Activated T-helper 9 cell treated with anti-CD3 and anti-CD28 coated beads, Interleukin-2, amount 50 U/mL, for 16 hours (primary cell): Measurements from ENCODE around the gene CAMK2G.
"Not testable (repeated sequence)": the region's sequence is repeated elsewhere in the genome, so short reads cannot be mapped to it uniquely, and the experiment has no call there.

ENCODE experiments used
- DNase-seq: peaks from one replicate; pipeline ENCODE4 v3.0.0-alpha.2; 2020; ENCODE audit warnings: low read depth

The CAMK2G gene

GRCh38 chr10:73839276-73839966 is 34.9 kb downstream of the CAMK2G start:
- DNase-seq = no peak

- DNase-seq = no peak
These were observed 35.5 kb downstream of the CAMK2G start for GRCh38 chr10:73838827-73839226.

- DNase-seq = no peak
These were observed 36.3 kb downstream of the CAMK2G start for GRCh38 chr10:73838008-73838567.

GRCh38 chr10:73837072-73837471 is 37.3 kb downstream of the CAMK2G start:
- no peak for DNase-seq

- DNase-seq = no peak
These were observed 37.9 kb downstream of the CAMK2G start for GRCh38 chr10:73836427-73836980.

- not testable (repeated sequence) for DNase-seq
These were observed 45.3 kb downstream of the CAMK2G start for GRCh38 chr10:73829090-73829489.

- DNase-seq = no peak
These were observed 46.2 kb downstream of the CAMK2G start for GRCh38 chr10:73828161-73828560.

GRCh38 chr10:73827346-73828089 is 46.8 kb downstream of the CAMK2G start:
- no peak for DNase-seq

- no peak for DNase-seq
These were observed 50.1 kb downstream of the CAMK2G start for GRCh38 chr10:73824146-73824725.

GRCh38 chr10:73823391-73823790 is 51.0 kb downstream of the CAMK2G start:
- DNase-seq = no peak

- DNase-seq = no peak
These were observed 54.8 kb downstream of the CAMK2G start for GRCh38 chr10:73819513-73820093.

GRCh38 chr10:73819081-73819480 is 55.3 kb downstream of the CAMK2G start:
- no peak for DNase-seq

GRCh38 chr10:73818402-73818801 is 56.0 kb downstream of the CAMK2G start:
- no peak for DNase-seq

GRCh38 chr10:73817826-73818225 is 56.5 kb downstream of the CAMK2G start:
- no peak for DNase-seq

GRCh38 chr10:73816917-73817729 is 57.2 kb downstream of the CAMK2G start:
- no peak for DNase-seq

- DNase-seq = no peak
These were observed 58.7 kb downstream of the CAMK2G start for GRCh38 chr10:73815719-73816030.

- DNase-seq = no peak
These were observed 59.2 kb downstream of the CAMK2G start for GRCh38 chr10:73814896-73815718.

GRCh38 chr10:73814276-73814895 is 60.0 kb downstream of the CAMK2G start:
- no peak for DNase-seq

GRCh38 chr10:73813333-73813732 is 61.0 kb downstream of the CAMK2G start:
- no peak for DNase-seq

GRCh38 chr10:73812657-73813056 is 61.7 kb downstream of the CAMK2G start:
- no peak for DNase-seq
